SJSA1 (cell line): ENCODE measurements around the gene PPP2R5C. TPM values are rescaled to one million over a fixed set of nuclear protein-coding genes. Genes with fewer than 3 reads are reported as not detected.

Experiments
- total RNA-seq: library from RNA; depleted of rRNA; stranded (reverse); fragments of >200 nt; shearing (Covaris generic); gene quantifications from 2 replicates; pipeline ENCODE4 v1.2.3, GENCODE V29; 2014; rRNA removed

Gene PPP2R5C
- total RNA-seq, 1 experiment from 2014 or later: 81.1 TPM

Other genes with a start within 250 kb of the PPP2R5C start
- gene DIO3, start 200.2 kb upstream of the PPP2R5C start, total RNA-seq: not detected in 2 replicates
- 180 and 253 TPM in 2 replicates for gene DYNC1H1, start 202.9 kb downstream of the PPP2R5C start, total RNA-seq